Bronchial smooth muscle cell (primary cell): ENCODE measurements around the gene C18orf54. TPM values are rescaled to one million over a fixed set of nuclear protein-coding genes. Genes with fewer than 3 reads are reported as not detected.

Source experiments
- total RNA-seq: library from RNA; depleted of rRNA; stranded (reverse); fragments of >200 nt; gene quantifications from 2 replicates; pipeline ENCODE4 v1.2.1, GENCODE V29; 2014

C18orf54 gene
- total RNA-seq: 1.6 and 1.9 TPM in 2 replicates

DNA sequence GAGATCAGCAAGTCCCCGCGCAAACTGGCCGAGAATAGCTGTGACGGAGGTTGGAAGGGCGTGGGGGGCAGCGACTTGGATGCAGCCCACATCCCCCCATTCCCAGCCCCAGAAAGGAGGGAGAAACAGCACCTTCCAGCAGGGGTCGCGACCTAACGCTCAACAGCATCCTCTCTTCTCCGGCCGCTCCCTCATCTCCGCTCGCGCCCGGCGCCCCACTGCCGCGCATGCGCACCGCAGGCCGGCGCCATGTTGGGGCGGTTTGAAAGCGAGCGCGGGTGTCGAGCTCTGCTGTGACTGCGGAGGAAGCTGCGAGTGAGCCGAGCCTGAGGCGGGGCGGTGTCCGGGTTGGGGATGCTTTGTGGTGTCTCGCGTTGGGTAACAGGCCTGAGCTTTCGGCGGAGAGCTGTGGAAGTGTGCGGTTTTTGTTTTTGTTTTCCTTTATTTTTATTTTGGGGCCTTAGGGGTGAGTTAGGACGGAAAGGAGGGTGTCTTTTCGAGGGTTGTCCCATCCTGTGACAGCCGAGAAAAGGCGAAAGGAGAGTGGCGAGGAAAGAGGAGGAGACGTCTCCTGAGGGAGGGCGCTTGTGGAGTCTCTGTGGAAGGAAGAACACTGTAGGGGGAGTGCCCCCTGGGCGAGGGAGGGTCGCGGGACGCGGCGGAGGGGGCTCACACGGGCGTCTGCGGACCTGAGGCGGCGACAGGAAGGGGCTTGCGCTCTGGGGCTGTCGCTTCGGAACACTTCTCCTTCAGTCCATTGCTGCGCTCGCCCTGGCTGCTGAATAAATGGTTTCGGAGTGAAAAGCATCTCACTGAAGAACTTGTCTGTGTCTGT is at the start of gene C18orf54, which contains the start of gene STARD6:
Gene C18orf54 (plus strand): TSS at position 247 of the 835 bp plus-strand sequence. CDS start 2,667 bp downstream, outside the sequence.
Gene STARD6 (minus strand): TSS at position 199 of the 835 bp plus-strand sequence. CDS start 3,285 bp downstream, outside the sequence.

Other genes starting within 250 kb of the C18orf54 start
- 30.4 and 112 TPM in 2 replicates for gene MBD2, start 133.2 kb upstream of the C18orf54 start, total RNA-seq
- 22.1 and 22.6 TPM in 2 replicates for gene POLI, start 88.4 kb upstream of the C18orf54 start, total RNA-seq
- 0.17 and 0.32 TPM in 2 replicates for gene STARD6, start within 50 bp of the C18orf54 start, total RNA-seq
- gene DYNAP, start 233.3 kb downstream of the C18orf54 start, total RNA-seq: not detected in 2 replicates